Measurements from ENCODE around the gene TSC1.
A peak's percentile ranks its signal among the peaks of the same experiment; 100 is the strongest.

Gene TSC1

GRCh38 chr9:132937463-132937901, 6.9 kb downstream of the TSC1 start:
- no peak for DNase-seq (ENCODE audit: low spot score)

GRCh38 chr9:132935026-132935425, 9.4 kb downstream of the TSC1 start:
- no peak for DNase-seq (ENCODE audit: low spot score)

GRCh38 chr9:132931178-132931735, 13.2 kb downstream of the TSC1 start:
- no peak for DNase-seq (ENCODE audit: low spot score)

GRCh38 chr9:132927704-132928103, 16.7 kb downstream of the TSC1 start:
- DNase-seq (ENCODE audit: low spot score), result no peak

- DNase-seq (ENCODE audit: low spot score), result no peak
Observed at GRCh38 chr9:132923346-132923902, 21.0 kb downstream of the TSC1 start.

- no peak for DNase-seq (ENCODE audit: low spot score)
Observed at GRCh38 chr9:132919614-132920268, 24.7 kb downstream of the TSC1 start.

GRCh38 chr9:132914924-132915323, 29.5 kb downstream of the TSC1 start:
- no peak for DNase-seq (ENCODE audit: low spot score)

GRCh38 chr9:132912131-132912530, 32.3 kb downstream of the TSC1 start:
- DNase-seq (ENCODE audit: low spot score), result no peak

GRCh38 chr9:132910376-132910775, 34.0 kb downstream of the TSC1 start:
- DNase-seq (ENCODE audit: low spot score), result no peak

- DNase-seq (ENCODE audit: low spot score), result no peak
Observed at GRCh38 chr9:132909311-132909710, 35.1 kb downstream of the TSC1 start.

- no peak for DNase-seq (ENCODE audit: low spot score)
Observed at GRCh38 chr9:132908635-132909034, 35.8 kb downstream of the TSC1 start.

GRCh38 chr9:132905726-132906125, 38.7 kb downstream of the TSC1 start:
- DNase-seq (ENCODE audit: low spot score), result no peak

- no peak for DNase-seq (ENCODE audit: low spot score)
Observed at GRCh38 chr9:132903574-132904492, 40.6 kb downstream of the TSC1 start.

- DNase-seq (ENCODE audit: low spot score), result peak; percentile 95
Observed at GRCh38 chr9:132901858-132902831, 42.3 kb downstream of the TSC1 start.

- no peak for DNase-seq (ENCODE audit: low spot score)
Observed at GRCh38 chr9:132898051-132898450, 46.4 kb downstream of the TSC1 start.

- peak; percentile 99 for DNase-seq (ENCODE audit: low spot score)
Observed at GRCh38 chr9:132896906-132897305, 47.5 kb downstream of the TSC1 start.

GRCh38 chr9:132896264-132896663, 48.2 kb downstream of the TSC1 start:
- DNase-seq (ENCODE audit: low spot score), result no peak

- peak; percentile 51 for DNase-seq (ENCODE audit: low spot score)
Observed at GRCh38 chr9:132894862-132895835, 49.3 kb downstream of the TSC1 start.

GRCh38 chr9:132894346-132894745, 50.1 kb downstream of the TSC1 start:
- DNase-seq (ENCODE audit: low spot score), result no peak

- DNase-seq (ENCODE audit: low spot score), result no peak
Observed at GRCh38 chr9:132892400-132892799, 52.0 kb downstream of the TSC1 start.
